RWPE1 (cell line): Measurements from ENCODE around the gene FNDC3A.

Experiments used
- CTCF ChIA-PET: fragments of 350-600 bp; sonication (Branson Sonifier 250); formaldehyde crosslinking; extraction: SDS; loops from one replicate; lab custom pipeline; 2021; lab: Yijun Ruan, JAX
- POLR2A ChIA-PET: fragments of 400-600 bp; formaldehyde crosslinking; extraction: SDS; loops from one replicate; lab custom pipeline; 2020; ENCODE audit warnings: antibody characterized with exemption; ENCODE audit not compliant: low non-redundant PET; lab: Yijun Ruan, JAX
- DNase-seq: peaks from one replicate; pipeline ENCODE4 v3.0.0; 2012; ENCODE audit warnings: low spot score
- H3K27ac ChIP-seq: fragments of 450-650 bp; 2 replicates; pipeline ENCODE4 v1.5.1; 2017
- TF ChIP-seq, protein P1 (sequence below): fragments of 450-650 bp; conservative IDR thresholded peaks from 2 replicates; pipeline ENCODE4 v1.5.1; 2017; ENCODE audit warnings: low read depth, mild to moderate bottlenecking

The FNDC3A gene

DNA sequence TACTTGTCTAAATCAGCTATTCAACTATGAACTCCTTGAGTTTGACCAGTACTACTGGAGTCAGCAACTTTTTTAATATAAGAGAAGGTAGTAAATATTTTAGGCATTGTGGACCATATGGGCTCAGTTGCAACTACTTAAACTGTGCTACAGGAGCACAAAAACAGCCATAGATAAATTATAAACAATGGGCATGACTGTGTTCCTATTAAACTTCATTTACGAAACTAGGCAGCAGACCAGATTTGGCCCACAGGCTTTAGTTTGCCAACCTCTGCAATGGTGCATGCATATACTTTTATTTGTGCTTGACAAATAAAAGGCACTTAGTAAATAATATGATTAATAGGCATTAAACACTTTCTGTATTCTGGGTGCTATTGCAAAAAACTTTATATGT is 7.6 kb downstream of the FNDC3A start:
- H3K27ac ChIP-seq, result no peak overlapping the region
- TF ChIP-seq, protein P1, sequence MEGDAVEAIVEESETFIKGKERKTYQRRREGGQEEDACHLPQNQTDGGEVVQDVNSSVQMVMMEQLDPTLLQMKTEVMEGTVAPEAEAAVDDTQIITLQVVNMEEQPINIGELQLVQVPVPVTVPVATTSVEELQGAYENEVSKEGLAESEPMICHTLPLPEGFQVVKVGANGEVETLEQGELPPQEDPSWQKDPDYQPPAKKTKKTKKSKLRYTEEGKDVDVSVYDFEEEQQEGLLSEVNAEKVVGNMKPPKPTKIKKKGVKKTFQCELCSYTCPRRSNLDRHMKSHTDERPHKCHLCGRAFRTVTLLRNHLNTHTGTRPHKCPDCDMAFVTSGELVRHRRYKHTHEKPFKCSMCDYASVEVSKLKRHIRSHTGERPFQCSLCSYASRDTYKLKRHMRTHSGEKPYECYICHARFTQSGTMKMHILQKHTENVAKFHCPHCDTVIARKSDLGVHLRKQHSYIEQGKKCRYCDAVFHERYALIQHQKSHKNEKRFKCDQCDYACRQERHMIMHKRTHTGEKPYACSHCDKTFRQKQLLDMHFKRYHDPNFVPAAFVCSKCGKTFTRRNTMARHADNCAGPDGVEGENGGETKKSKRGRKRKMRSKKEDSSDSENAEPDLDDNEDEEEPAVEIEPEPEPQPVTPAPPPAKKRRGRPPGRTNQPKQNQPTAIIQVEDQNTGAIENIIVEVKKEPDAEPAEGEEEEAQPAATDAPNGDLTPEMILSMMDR, result no peak
- CTCF ChIA-PET, result no interaction called here
- DNase-seq, result no peak
- POLR2A ChIA-PET, result no interaction called here

DNA sequence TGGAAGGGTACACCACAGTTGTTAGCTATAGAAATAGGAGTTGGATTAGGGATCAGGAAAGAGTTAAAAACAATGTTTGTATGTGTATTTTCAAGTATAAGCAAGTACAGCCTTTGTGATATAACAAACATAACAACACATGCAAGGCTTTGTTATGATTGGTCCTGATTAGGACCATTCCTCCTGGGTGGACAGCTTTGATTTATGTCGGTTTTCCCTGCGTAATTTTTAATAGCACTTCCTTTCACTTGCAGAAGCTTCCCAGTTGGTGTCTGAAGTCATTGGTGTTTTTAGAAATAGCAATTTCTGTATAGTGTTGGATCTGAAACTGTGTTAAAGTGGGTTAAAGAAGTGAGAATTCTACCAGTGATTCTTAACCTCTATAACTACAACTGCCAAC is 10.0 kb downstream of the FNDC3A start:
- ChIA-PET POLR2A (no interaction called here), CTCF (interaction anchor here (0.7 kb wide), 1 partner anchor 299 kb away, joined by 3 read pairs; no protein-coding TSS in a partner anchor)
- TF ChIP-seq, protein P1, result no peak
- no peak overlapping the region for H3K27ac ChIP-seq
- no peak for DNase-seq

DNA sequence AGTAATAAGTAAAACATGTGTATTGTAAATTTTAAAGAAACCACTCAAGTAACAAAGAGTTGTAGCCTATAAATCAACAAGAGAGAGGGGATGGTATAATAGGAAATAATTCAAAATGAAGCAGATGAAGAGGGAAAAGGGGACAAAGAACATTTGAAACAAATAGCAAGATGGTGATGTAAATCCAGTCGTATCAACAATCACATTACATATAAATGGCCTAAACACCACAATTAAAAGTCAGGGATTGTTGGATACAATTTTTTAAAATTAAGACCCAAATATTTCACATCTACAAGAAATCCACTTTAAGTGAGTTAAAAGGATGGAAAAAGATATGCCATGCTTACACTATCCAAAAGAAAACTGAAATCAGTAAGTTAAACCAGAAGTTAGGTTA is 15.2 kb downstream of the FNDC3A start:
- TF ChIP-seq, protein P1, result no peak
- POLR2A ChIA-PET, result no interaction called here
- CTCF ChIA-PET, result no interaction called here

DNA sequence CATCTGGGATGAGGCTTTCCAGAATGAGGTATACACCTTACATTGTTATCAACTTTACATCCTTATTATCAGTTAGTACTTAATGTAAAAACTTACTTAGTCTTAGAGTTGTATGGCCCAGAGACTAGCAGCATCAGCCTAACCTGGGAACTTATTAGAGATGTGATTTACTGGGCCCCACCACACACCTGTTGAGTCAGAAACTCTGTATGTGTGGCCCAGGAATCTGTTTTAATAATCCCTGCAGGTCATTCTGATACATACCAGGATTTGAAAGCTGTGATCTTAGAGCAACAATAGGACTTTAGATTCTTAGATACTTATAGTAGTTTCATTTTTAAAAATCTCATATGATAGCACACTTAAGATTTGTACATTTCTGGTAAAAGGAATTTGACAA is 17.4 kb downstream of the FNDC3A start:
- CTCF ChIA-PET, result no interaction called here
- no peak overlapping the region for H3K27ac ChIP-seq
- DNase-seq, result no peak
- POLR2A ChIA-PET, result no interaction called here
- TF ChIP-seq, protein P1, result no peak

More for the DNA sequence above, 15.2 kb downstream of the FNDC3A start:
- DNase-seq, result no peak
- H3K27ac ChIP-seq, result no peak overlapping the region

DNA sequence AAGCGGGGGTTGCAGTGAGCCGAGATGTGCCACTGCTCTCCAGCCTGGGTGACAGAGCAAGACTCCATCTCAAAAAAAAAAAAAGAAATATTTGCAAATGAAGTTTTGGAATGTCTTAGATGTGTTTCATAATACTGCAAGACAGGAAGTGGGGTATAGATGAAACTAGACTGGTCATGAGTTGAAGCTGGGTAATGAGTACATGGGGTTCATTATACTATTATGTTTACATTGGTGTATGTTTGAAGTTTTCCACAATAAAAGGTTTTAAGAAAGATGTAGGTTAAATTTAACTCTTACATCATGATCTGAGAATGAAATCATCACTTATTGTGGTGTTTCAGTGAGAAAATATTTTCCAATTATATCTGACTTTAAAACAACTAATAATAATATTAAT is 19.0 kb downstream of the FNDC3A start:
- no peak for DNase-seq
- CTCF ChIA-PET, result interaction anchor here (0.7 kb wide), 1 partner anchor 135 kb away, joined by 3 read pairs; no protein-coding TSS in a partner anchor
- TF ChIP-seq, protein P1, result no peak
- POLR2A ChIA-PET, result no interaction called here
- H3K27ac ChIP-seq, result peak overlapping the region; percentile 37; the same call in 1 of the 2 replicates

DNA sequence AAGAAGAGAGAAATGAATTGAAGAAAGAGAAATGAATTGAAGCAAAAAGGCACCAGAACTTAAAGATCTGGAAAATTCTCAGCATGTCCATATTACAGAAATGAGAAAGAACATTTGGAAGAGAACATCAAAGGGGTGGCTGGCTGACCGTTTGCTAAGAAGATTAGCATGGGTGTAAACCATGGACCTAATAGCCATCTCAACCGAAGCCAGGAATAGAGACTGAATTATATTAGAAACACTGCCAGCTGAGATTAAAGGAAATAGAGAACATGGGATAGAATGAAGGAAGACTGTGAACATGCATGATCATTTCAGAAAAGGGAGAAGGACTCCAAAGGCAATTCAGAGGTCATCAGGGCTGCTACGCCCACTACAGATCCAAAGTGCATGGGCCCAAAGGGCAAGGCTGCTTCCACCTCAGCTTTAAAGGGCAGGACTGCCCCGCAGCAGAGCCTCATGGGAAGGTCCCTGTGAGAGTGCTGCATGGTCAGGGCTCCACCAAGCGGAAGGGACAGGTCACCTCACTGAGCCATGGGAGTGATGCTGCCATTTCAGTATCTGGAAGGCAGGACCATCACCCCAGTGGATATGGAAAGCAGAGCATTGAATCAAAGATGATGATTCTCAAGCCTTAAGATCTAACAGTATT is 23.1 kb downstream of the FNDC3A start:
- no peak for DNase-seq
- CTCF ChIA-PET, result interaction anchor here (0.6 kb wide), 1 partner anchor 323 kb away, joined by 4 read pairs; no protein-coding TSS in a partner anchor
- TF ChIP-seq, protein P1, result no peak
- POLR2A ChIA-PET, result no interaction called here
- H3K27ac ChIP-seq, result no peak overlapping the region
